Measurements from ENCODE around the gene EXOC6B.

GRCh38 chr2:72847534-72848315 lies 21.9 kb upstream of the EXOC6B start:
- TF ChIP-seq EZH2phosphoT487 (IDR thresholded peaks at IDR 0.05; ENCODE audit: insufficient read depth, low read depth), result no peak
- TF ChIP-seq EZH2 (IDR thresholded peaks at IDR 0.05; ENCODE audit: insufficient read depth, poor library complexity, severe bottlenecking), result no peak
